HG02840 (cell line): ENCODE data around the gene PCDH10.

ENCODE experiments used
- ATAC-seq: cut with Tn5 transposase; IDR thresholded peaks from one replicate; pipeline ENCODE4 v1.9.1; 2021; ENCODE audit warnings: mild to moderate bottlenecking, moderate library complexity, moderate number of reproducible peaks; ENCODE audit not compliant: unreplicated experiment, low FRiP score

PCDH10 gene

GRCh38 chr4:133149932-133150471 lies 908 bp downstream of the PCDH10 start:
- no peak for ATAC-seq

- no peak for ATAC-seq
Observed at GRCh38 chr4:133150486-133151340, 1.6 kb downstream of the PCDH10 start.

GRCh38 chr4:133151341-133151690 lies 2.2 kb downstream of the PCDH10 start:
- no peak for ATAC-seq

GRCh38 chr4:133151691-133152329 lies 2.7 kb downstream of the PCDH10 start:
- ATAC-seq = no peak

- no peak for ATAC-seq
Observed at GRCh38 chr4:133152330-133152821, 3.3 kb downstream of the PCDH10 start.

GRCh38 chr4:133152831-133153481 lies 3.9 kb downstream of the PCDH10 start:
- no peak for ATAC-seq

- ATAC-seq = no peak
Observed at GRCh38 chr4:133154725-133155124, 5.6 kb downstream of the PCDH10 start.

- no peak for ATAC-seq
Observed at GRCh38 chr4:133156096-133156495, 7.0 kb downstream of the PCDH10 start.

- no peak for ATAC-seq
Observed at GRCh38 chr4:133156556-133156955, 7.5 kb downstream of the PCDH10 start.

GRCh38 chr4:133157460-133158160 lies 8.5 kb downstream of the PCDH10 start:
- ATAC-seq = no peak

- ATAC-seq = no peak
Observed at GRCh38 chr4:133160853-133161252, 11.8 kb downstream of the PCDH10 start.

- no peak for ATAC-seq
Observed at GRCh38 chr4:133161570-133162295, 12.6 kb downstream of the PCDH10 start.

GRCh38 chr4:133162941-133163340 lies 13.8 kb downstream of the PCDH10 start:
- ATAC-seq = no peak

GRCh38 chr4:133178956-133179355 lies 29.9 kb downstream of the PCDH10 start:
- ATAC-seq = no peak

- ATAC-seq = no peak
Observed at GRCh38 chr4:133186210-133186609, 37.1 kb downstream of the PCDH10 start.

GRCh38 chr4:133186845-133187244 lies 37.8 kb downstream of the PCDH10 start:
- ATAC-seq = no peak

- ATAC-seq = no peak
Observed at GRCh38 chr4:133188433-133189146, 39.5 kb downstream of the PCDH10 start.

- no peak for ATAC-seq
Observed at GRCh38 chr4:133189147-133189517, 40.0 kb downstream of the PCDH10 start.

GRCh38 chr4:133190098-133190497 lies 41.0 kb downstream of the PCDH10 start:
- ATAC-seq = no peak
